ENCODE measurements around the gene MALRD1.

MALRD1 gene

GRCh38 chr10:19579761-19580545, 531.4 kb downstream of the MALRD1 start:
- FAIRE-seq: no peak

- FAIRE-seq: no peak
Observed at GRCh38 chr10:19580691-19581090, 532.1 kb downstream of the MALRD1 start.

- no peak for FAIRE-seq
Observed at GRCh38 chr10:19588608-19589007, 540.0 kb downstream of the MALRD1 start.

- no peak for FAIRE-seq
Observed at GRCh38 chr10:19592276-19592675, 543.7 kb downstream of the MALRD1 start.

- no peak for FAIRE-seq
Observed at GRCh38 chr10:19595212-19595845, 546.7 kb downstream of the MALRD1 start.

- FAIRE-seq: no peak
Observed at GRCh38 chr10:19605806-19606205, 557.2 kb downstream of the MALRD1 start.

- no peak for FAIRE-seq
Observed at GRCh38 chr10:19606968-19607367, 558.4 kb downstream of the MALRD1 start.

GRCh38 chr10:19611775-19612174, 563.2 kb downstream of the MALRD1 start:
- FAIRE-seq: no peak

GRCh38 chr10:19616966-19617365, 568.4 kb downstream of the MALRD1 start:
- FAIRE-seq: no peak

GRCh38 chr10:19620811-19621210, 572.2 kb downstream of the MALRD1 start:
- FAIRE-seq: no peak

GRCh38 chr10:19623321-19623720, 574.7 kb downstream of the MALRD1 start:
- FAIRE-seq: no peak

- FAIRE-seq: no peak
Observed at GRCh38 chr10:19626156-19626555, 577.6 kb downstream of the MALRD1 start.

- no peak for FAIRE-seq
Observed at GRCh38 chr10:19628767-19629560, 580.4 kb downstream of the MALRD1 start.

GRCh38 chr10:19629567-19629966, 581.0 kb downstream of the MALRD1 start:
- FAIRE-seq: no peak

GRCh38 chr10:19634163-19634562, 585.6 kb downstream of the MALRD1 start:
- no peak for FAIRE-seq

GRCh38 chr10:19638182-19638895, 589.7 kb downstream of the MALRD1 start:
- no peak for FAIRE-seq

GRCh38 chr10:19638896-19639233, 590.3 kb downstream of the MALRD1 start:
- no peak for FAIRE-seq

GRCh38 chr10:19640566-19641263, 592.1 kb downstream of the MALRD1 start:
- FAIRE-seq: no peak

GRCh38 chr10:19651549-19651948, 602.9 kb downstream of the MALRD1 start:
- FAIRE-seq: no peak

- FAIRE-seq: no peak
Observed at GRCh38 chr10:19652750-19653149, 604.1 kb downstream of the MALRD1 start.

- FAIRE-seq: no peak
Observed at GRCh38 chr10:19653931-19654330, 605.3 kb downstream of the MALRD1 start.

- FAIRE-seq: no peak
Observed at GRCh38 chr10:19654576-19654975, 606.0 kb downstream of the MALRD1 start.

Data from G401.6 (cell line).